ENCODE measurements around the gene PES1. TPM values are rescaled to one million over a fixed set of nuclear protein-coding genes. Genes with fewer than 3 reads are reported as not detected.
"Not testable (repeated sequence)": the region's sequence is repeated elsewhere in the genome, so short reads cannot be mapped to it uniquely, and the experiment has no call there.

Gene PES1
- total RNA-seq, 1 donor from 2014 or later = 115 TPM

DNA sequence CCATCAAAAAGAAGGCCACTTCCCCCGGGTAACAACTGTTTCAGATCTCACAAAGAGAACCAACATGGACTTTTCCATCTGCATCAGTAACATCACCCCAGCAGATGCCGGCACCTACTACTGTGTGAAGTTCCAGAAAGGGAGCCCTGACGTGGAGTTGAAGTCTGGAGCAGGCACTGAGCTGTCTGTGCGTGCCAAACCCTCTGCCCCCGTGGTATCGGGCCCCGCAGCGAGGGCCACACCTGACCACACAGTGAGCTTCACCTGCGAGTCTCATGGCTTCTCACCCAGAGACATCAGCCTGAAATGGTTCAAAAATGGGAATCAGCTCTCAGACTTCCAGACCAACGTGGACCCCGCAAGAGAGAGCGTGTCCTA lies 48.9 kb downstream of the PES1 start:
- Mint-ChIP-seq H3K27ac (ENCODE audit: unreplicated experiment) (no peak overlapping the region), H3K4me1 (peaks cover 10% of the 10 kb centered on the region), H3K27me3 (ENCODE audit: low read depth) (no peaks in the 10 kb centered on the region), H3K36me3 (ENCODE audit: low read depth) (no peaks in the 10 kb centered on the region), H3K9me3 (no peaks in the 10 kb centered on the region), H3K4me3 (peak overlapping the region; percentile 74)
- no peak for DNase-seq (ENCODE audit: low read depth, low spot score)
- no peak for TF ChIP-seq CTCF (conservative IDR thresholded peaks at IDR 0.05)

- TF ChIP-seq CTCF (conservative IDR thresholded peaks at IDR 0.05) = no peak
- H3K27me3 Mint-ChIP-seq (ENCODE audit: low read depth) = no peaks in the 10 kb centered on the region
- H3K27ac Mint-ChIP-seq (ENCODE audit: unreplicated experiment) = peak overlapping the region; percentile 67
- no peaks in the 10 kb centered on the region for H3K9me3 Mint-ChIP-seq
- H3K36me3 Mint-ChIP-seq (ENCODE audit: low read depth) = no peaks in the 10 kb centered on the region
- peak overlapping the region; percentile 78 for H3K4me3 Mint-ChIP-seq
- H3K4me1 Mint-ChIP-seq = peaks cover 10% of the 10 kb centered on the region
- peak; percentile 50 for DNase-seq (ENCODE audit: low read depth, low spot score)
Measured at GRCh38 chr22:30541961-30542810, 49.5 kb downstream of the PES1 start.

DNA sequence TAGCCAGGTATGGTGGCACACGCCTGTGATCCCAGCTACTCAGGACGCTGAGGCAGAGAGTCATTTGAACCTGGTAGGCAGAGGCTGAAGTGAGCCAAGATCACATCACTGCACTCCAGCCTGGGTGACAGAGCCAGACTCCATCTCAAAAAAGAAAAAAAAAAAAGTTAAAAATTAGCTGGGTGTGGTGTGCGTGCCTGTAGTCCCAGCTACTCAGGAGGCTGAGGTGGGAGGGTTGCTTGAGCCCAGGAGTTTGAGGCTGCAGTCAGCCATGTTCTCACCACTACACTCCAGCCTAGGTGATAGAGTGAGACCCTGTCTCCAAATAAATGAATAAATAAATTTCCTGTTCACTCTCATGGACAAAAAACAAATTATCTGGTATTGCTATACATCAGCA lies 50.2 kb downstream of the PES1 start:
- H3K27me3 Mint-ChIP-seq (ENCODE audit: low read depth); H3K4me1 Mint-ChIP-seq; DNase-seq (ENCODE audit: low read depth, low spot score); H3K9me3 Mint-ChIP-seq; H3K36me3 Mint-ChIP-seq (ENCODE audit: low read depth): not testable (repeated sequence)
- Mint-ChIP-seq H3K27ac (ENCODE audit: unreplicated experiment) (peak overlapping the region; percentile 67), H3K4me3 (peak overlapping the region; percentile 78)

GRCh38 chr22:30539368-30539767 lies 52.3 kb downstream of the PES1 start:
- peaks cover 10% of the 10 kb centered on the region for H3K4me1 Mint-ChIP-seq
- H3K27ac Mint-ChIP-seq (ENCODE audit: unreplicated experiment) = no peak overlapping the region
- no peak overlapping the region for H3K4me3 Mint-ChIP-seq
- no peaks in the 10 kb centered on the region for H3K36me3 Mint-ChIP-seq (ENCODE audit: low read depth)
- DNase-seq (ENCODE audit: low read depth, low spot score) = no peak
- H3K9me3 Mint-ChIP-seq = no peaks in the 10 kb centered on the region
- H3K27me3 Mint-ChIP-seq (ENCODE audit: low read depth) = no peaks in the 10 kb centered on the region
- TF ChIP-seq CTCF (conservative IDR thresholded peaks at IDR 0.05) = no peak

DNA sequence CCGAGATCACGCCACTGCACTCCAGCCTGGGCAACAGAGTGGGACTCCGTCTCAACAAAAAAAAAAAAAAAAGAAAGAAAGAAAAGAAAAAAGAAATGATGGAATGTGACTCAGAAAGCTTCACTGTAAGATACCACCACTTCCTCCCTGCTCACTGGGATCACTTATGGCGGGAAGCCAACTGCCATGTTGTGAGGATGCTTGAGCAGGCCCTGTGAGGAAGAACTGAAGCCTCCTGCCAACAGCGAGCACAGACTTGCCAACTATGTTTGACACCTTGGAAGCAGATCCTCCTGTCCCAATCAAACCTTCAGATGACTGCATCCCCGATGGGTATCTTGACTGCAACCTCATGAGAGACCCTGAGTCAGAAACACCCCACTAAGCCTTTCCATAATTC lies 53.4 kb downstream of the PES1 start:
- peaks cover 14% of the 10 kb centered on the region for H3K4me1 Mint-ChIP-seq
- H3K27ac Mint-ChIP-seq (ENCODE audit: unreplicated experiment) = no peak overlapping the region
- no peaks in the 10 kb centered on the region for H3K9me3 Mint-ChIP-seq
- H3K27me3 Mint-ChIP-seq (ENCODE audit: low read depth) = no peaks in the 10 kb centered on the region
- peak overlapping the region; percentile 44 for H3K4me3 Mint-ChIP-seq
- no peak for DNase-seq (ENCODE audit: low read depth, low spot score)
- TF ChIP-seq CTCF (conservative IDR thresholded peaks at IDR 0.05) = no peak
- no peaks in the 10 kb centered on the region for H3K36me3 Mint-ChIP-seq (ENCODE audit: low read depth)

GRCh38 chr22:30537083-30537731 lies 54.5 kb downstream of the PES1 start:
- no peak for DNase-seq (ENCODE audit: low read depth, low spot score)
- no peaks in the 10 kb centered on the region for H3K27me3 Mint-ChIP-seq (ENCODE audit: low read depth)
- no peaks in the 10 kb centered on the region for H3K36me3 Mint-ChIP-seq (ENCODE audit: low read depth)
- no peak overlapping the region for H3K4me3 Mint-ChIP-seq
- no peak overlapping the region for H3K27ac Mint-ChIP-seq (ENCODE audit: unreplicated experiment)
- no peaks in the 10 kb centered on the region for H3K9me3 Mint-ChIP-seq
- TF ChIP-seq CTCF (conservative IDR thresholded peaks at IDR 0.05) = no peak
- peaks cover 8% of the 10 kb centered on the region for H3K4me1 Mint-ChIP-seq

All from neural crest cell (in vitro differentiated cells).